HG03432 (cell line): ENCODE results near the gene ACTL8.

Experiments used
- ATAC-seq: cut with Tn5 transposase; IDR thresholded peaks from one replicate; pipeline ENCODE4 v1.9.1; 2021; ENCODE audit warnings: mild to moderate bottlenecking, moderate library complexity; ENCODE audit not compliant: unreplicated experiment

Gene ACTL8

GRCh38 chr1:17837233-17838030 is 82.3 kb downstream of the ACTL8 start:
- ATAC-seq: no peak

GRCh38 chr1:17839641-17840196 is 84.6 kb downstream of the ACTL8 start:
- ATAC-seq: no peak

GRCh38 chr1:17841944-17842343 is 86.8 kb downstream of the ACTL8 start:
- ATAC-seq: no peak

- no peak for ATAC-seq
These were observed 87.6 kb downstream of the ACTL8 start for GRCh38 chr1:17842686-17843085.

GRCh38 chr1:17844185-17844826 is 89.2 kb downstream of the ACTL8 start:
- no peak for ATAC-seq

- no peak for ATAC-seq
These were observed 90.5 kb downstream of the ACTL8 start for GRCh38 chr1:17845583-17845982.

- no peak for ATAC-seq
These were observed 91.2 kb downstream of the ACTL8 start for GRCh38 chr1:17846341-17846740.

- no peak for ATAC-seq
These were observed 92.0 kb downstream of the ACTL8 start for GRCh38 chr1:17847111-17847510.

- no peak for ATAC-seq
These were observed 94.1 kb downstream of the ACTL8 start for GRCh38 chr1:17849216-17849615.

GRCh38 chr1:17851056-17851455 is 95.9 kb downstream of the ACTL8 start:
- ATAC-seq: no peak

GRCh38 chr1:17852383-17852782 is 97.2 kb downstream of the ACTL8 start:
- no peak for ATAC-seq

GRCh38 chr1:17853241-17853935 is 98.3 kb downstream of the ACTL8 start:
- no peak for ATAC-seq

- no peak for ATAC-seq
These were observed 101.5 kb downstream of the ACTL8 start for GRCh38 chr1:17856496-17857108.

GRCh38 chr1:17857109-17857499 is 102.0 kb downstream of the ACTL8 start:
- ATAC-seq: no peak

GRCh38 chr1:17857996-17858395 is 102.9 kb downstream of the ACTL8 start:
- no peak for ATAC-seq

GRCh38 chr1:17860812-17861211 is 105.7 kb downstream of the ACTL8 start:
- ATAC-seq: no peak

- no peak for ATAC-seq
These were observed 106.6 kb downstream of the ACTL8 start for GRCh38 chr1:17861685-17862084.

GRCh38 chr1:17862121-17862520 is 107.0 kb downstream of the ACTL8 start:
- no peak for ATAC-seq

- ATAC-seq: no peak
These were observed 111.0 kb downstream of the ACTL8 start for GRCh38 chr1:17865912-17866739.

GRCh38 chr1:17866740-17867029 is 111.6 kb downstream of the ACTL8 start:
- ATAC-seq: no peak

- no peak for ATAC-seq
These were observed 112.3 kb downstream of the ACTL8 start for GRCh38 chr1:17867470-17867869.
